ENCODE measurements around the gene STK35. TPM values are rescaled to one million over a fixed set of nuclear protein-coding genes. Genes with fewer than 3 reads are reported as not detected.
A peak's percentile ranks its signal among the peaks of the same experiment; 100 is the strongest.

STK35 gene
- polyA plus RNA-seq (2013, experiment 1 of 2): 19.5 TPM
- polyA plus RNA-seq (2013, experiment 2 of 2): 17.9 TPM

DNA sequence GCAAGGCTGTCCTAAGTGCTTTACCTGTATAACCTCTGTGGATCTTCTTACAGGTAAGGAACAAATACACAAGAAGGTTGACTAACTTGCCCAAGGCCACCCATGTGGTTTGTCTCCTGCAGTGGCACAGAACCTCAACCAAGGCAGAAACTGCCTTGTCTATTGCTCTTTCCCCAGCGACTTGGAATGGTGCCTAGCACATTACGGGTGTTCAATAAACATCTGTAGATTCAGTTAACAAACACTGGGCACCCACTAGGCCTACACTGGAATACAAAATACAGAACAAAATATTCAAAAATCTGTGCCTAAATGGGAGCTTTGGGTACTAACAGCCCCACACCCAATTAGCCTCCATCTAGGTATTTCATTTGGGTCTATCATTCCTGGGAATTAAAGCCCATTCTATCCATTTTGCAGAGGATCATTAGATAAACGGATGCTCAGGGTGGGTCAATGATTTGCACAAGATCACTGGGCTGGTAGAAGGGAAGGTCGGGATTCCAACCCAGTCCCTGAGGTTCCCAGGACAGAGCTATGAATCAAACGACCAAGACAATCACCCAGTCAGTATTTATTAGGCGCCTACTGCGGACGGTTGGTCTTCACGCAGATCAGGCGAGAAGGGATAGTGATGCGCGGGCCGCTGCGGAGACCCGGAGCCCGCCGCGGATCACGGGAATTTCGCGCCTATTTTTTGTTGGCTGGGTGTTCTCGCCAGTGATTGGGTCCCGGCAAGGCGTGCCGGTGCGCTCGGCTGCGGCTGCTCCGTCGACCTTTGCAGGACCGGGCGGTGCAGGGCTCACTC, at the start of gene STK35:
TSS of gene STK35 (plus strand) at position 771 of the 808 bp plus-strand sequence. CDS start 55 bp downstream, outside the sequence.
- H3K9me3 ChIP-seq (ENCODE audit: insufficient read depth, low read depth, low read length): no peaks in the 10 kb centered on the region
- H3K36me3 ChIP-seq (ENCODE audit: insufficient read depth, low read length): peaks cover 15% of the 10 kb centered on the region
- H3K9ac ChIP-seq (ENCODE audit: low read depth, low read length): peak within 1 kb of the TSS; percentile 100
- H3K27ac ChIP-seq (ENCODE audit: low read depth, low read length): peak within 1 kb of the TSS; percentile 100
- no peaks in the 10 kb centered on the region for H3K27me3 ChIP-seq (ENCODE audit: insufficient read depth, low read length)
- WGBS: 3% methylated on average over 32 of the region's 32 CpGs
- H3K4me3 ChIP-seq (ENCODE audit: low read length): peak within 1 kb of the TSS; percentile 88
- peaks cover 26% of the 10 kb centered on the region for H3K4me1 ChIP-seq (ENCODE audit: insufficient read depth, low read length)

DNA sequence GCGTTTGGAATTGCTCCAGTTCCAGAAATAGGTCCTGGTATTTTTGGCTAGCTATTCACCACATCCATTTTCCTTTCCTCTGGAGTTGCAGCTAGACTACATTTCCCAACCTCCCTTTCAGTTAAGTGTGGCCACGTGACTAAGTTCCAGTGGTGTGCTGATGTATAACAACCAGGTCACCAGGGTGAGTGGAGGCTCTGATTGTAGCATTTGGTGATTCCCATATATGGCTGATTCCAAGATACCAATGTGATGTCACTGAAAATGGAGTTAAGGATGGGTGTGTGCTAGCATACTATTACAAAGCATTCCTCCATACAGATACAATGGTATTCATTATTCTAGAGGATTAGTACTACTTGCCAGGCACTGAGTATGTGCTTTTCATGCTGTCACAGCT, 49.7 kb upstream of the STK35 start:
- Histone ChIP-seq H3K9me3 (ENCODE audit: insufficient read depth, low read depth, low read length) (0 out of 2 replicates have a peak, but pooled peaks cover 5% of the 10 kb centered on the region), H3K4me1 (ENCODE audit: insufficient read depth, low read length) (no peaks in the 10 kb centered on the region), H3K9ac (ENCODE audit: low read depth, low read length) (no peak overlapping the region), H3K4me3 (ENCODE audit: low read length) (no peak overlapping the region), H3K27me3 (ENCODE audit: insufficient read depth, low read length) (no peaks in the 10 kb centered on the region), H3K36me3 (ENCODE audit: insufficient read depth, low read length) (no peaks in the 10 kb centered on the region), H3K27ac (ENCODE audit: low read depth, low read length) (no peak overlapping the region)
- WGBS: 75% methylated on average over 2 of the region's 2 CpGs

DNA sequence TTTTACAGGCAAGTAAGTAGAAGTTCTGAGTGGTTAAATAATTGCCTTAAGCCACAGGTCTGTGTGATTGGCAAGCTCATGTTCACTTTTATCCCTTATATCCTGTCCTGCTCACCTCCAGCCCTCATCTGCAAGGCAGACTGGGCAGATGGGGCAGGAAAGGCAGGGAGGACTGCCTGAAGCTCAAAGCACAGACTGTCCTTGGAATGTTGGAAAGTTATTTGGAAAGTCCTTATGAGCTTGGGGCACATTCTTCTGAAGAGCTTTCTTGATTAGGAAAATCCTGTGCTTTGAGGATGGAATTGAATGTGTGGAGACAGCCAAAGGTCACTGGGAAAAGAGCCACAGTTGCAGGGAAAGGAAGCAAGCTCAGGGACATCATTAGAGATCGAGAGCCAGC, 48.9 kb upstream of the STK35 start:
- no peaks in the 10 kb centered on the region for H3K4me1 ChIP-seq (ENCODE audit: insufficient read depth, low read length)
- H3K36me3 ChIP-seq (ENCODE audit: insufficient read depth, low read length): no peaks in the 10 kb centered on the region
- H3K27me3 ChIP-seq (ENCODE audit: insufficient read depth, low read length): no peaks in the 10 kb centered on the region
- 0 out of 2 replicates have a peak, but pooled peaks cover 5% of the 10 kb centered on the region for H3K9me3 ChIP-seq (ENCODE audit: insufficient read depth, low read depth, low read length)
- no peak overlapping the region for H3K27ac ChIP-seq (ENCODE audit: low read depth, low read length)
- no peak overlapping the region for H3K9ac ChIP-seq (ENCODE audit: low read depth, low read length)
- WGBS: 87% methylated on average over 1 of the region's 1 CpG
- no peak overlapping the region for H3K4me3 ChIP-seq (ENCODE audit: low read length)

DNA sequence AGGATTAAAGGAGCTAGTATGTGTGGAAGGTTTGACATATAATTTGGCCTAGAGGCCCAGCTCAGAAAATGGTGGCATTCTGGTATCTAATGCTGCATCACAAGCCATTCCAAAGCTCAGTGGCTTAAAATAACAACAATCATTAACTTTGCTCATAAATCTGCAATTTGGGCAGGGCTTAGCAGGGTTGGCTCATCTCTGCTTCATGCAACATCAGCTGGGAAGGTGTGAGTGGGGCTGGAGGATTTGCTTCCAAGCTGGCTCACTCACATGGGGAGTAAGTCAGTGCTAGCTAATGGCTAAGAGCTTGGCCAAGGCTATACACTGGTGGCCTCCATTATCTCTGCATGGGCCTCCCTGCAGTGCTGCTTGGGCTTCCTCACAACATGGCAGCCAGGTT, 48.0 kb upstream of the STK35 start:
- no peaks in the 10 kb centered on the region for H3K36me3 ChIP-seq (ENCODE audit: insufficient read depth, low read length)
- no peaks in the 10 kb centered on the region for H3K4me1 ChIP-seq (ENCODE audit: insufficient read depth, low read length)
- H3K9ac ChIP-seq (ENCODE audit: low read depth, low read length): no peak overlapping the region
- H3K9me3 ChIP-seq (ENCODE audit: insufficient read depth, low read depth, low read length): 0 out of 2 replicates have a peak, but pooled peaks cover 5% of the 10 kb centered on the region
- H3K4me3 ChIP-seq (ENCODE audit: low read length): no peak overlapping the region
- no peaks in the 10 kb centered on the region for H3K27me3 ChIP-seq (ENCODE audit: insufficient read depth, low read length)
- H3K27ac ChIP-seq (ENCODE audit: low read depth, low read length): no peak overlapping the region

DNA sequence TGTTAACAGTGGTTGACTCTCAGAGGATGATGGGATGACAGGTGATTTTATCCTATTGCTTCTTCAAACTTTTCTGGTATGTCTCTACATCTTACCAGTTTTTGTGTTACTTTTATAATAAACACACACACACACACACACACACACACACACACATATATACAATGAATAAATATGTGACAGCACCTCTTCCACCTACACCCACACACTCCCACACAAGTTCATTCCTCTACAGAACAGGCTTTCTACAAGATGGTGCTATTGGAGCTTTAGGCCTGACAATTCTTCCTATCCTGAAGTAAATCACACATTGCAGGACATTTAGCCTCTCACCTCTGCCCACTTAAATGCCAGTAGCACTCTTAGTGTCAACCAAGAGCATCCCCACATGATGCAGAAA, 46.7 kb upstream of the STK35 start:
- Histone ChIP-seq H3K36me3 (ENCODE audit: insufficient read depth, low read length) (no peaks in the 10 kb centered on the region), H3K4me1 (ENCODE audit: insufficient read depth, low read length) (no peaks in the 10 kb centered on the region), H3K27ac (ENCODE audit: low read depth, low read length) (no peak overlapping the region), H3K9ac (ENCODE audit: low read depth, low read length) (no peak overlapping the region), H3K4me3 (ENCODE audit: low read length) (no peak overlapping the region), H3K27me3 (ENCODE audit: insufficient read depth, low read length) (no peaks in the 10 kb centered on the region), H3K9me3 (ENCODE audit: insufficient read depth, low read depth, low read length) (0 out of 2 replicates have a peak, but pooled peaks cover 5% of the 10 kb centered on the region)

DNA sequence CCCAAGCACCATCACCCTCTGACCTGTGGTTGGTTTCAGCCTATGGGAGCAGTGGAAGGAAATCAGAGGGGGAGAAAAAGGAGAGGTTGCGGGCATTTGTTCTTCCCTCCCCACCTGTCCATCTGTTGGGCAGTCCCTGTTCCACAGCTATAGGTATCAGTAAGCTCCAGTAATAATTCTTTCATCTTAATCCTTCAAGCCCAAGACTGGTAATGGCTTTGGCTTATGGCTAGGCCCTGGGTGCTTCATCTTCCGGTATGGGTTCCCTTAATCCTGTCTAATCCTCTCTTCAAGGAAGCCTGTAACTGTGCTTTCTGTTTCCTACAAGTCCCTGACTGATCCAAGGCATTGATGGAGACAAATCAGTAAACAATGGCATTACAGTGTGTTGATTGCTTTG, 42.2 kb upstream of the STK35 start:
- no peak overlapping the region for H3K27ac ChIP-seq (ENCODE audit: low read depth, low read length)
- H3K9me3 ChIP-seq (ENCODE audit: insufficient read depth, low read depth, low read length): no peaks in the 10 kb centered on the region
- H3K4me1 ChIP-seq (ENCODE audit: insufficient read depth, low read length): no peaks in the 10 kb centered on the region
- H3K4me3 ChIP-seq (ENCODE audit: low read length): no peak overlapping the region
- H3K27me3 ChIP-seq (ENCODE audit: insufficient read depth, low read length): no peaks in the 10 kb centered on the region
- 80% methylated on average over 1 of the region's 2 CpGs for WGBS
- no peak overlapping the region for H3K9ac ChIP-seq (ENCODE audit: low read depth, low read length)
- H3K36me3 ChIP-seq (ENCODE audit: insufficient read depth, low read length): no peaks in the 10 kb centered on the region

DNA sequence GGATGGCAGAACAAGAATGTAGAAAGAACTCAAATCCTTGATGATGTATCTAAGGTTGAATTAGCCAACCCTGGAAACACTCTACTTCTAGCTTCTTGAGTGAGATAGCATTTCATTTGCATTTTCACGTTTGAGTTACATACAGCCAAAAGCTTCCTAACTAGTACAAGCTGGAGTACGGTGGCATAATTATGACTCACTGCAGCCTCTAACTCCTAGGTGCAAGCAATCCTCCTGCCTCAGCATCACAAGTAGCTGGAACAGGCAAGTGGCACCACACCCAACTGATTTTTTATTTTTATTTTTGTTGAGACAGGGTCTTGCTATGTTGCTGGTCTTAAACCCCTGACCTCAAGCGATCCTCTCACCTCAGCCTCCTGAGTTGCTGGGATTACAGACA, 36.5 kb upstream of the STK35 start:
- Histone ChIP-seq H3K36me3 (ENCODE audit: insufficient read depth, low read length) (no peaks in the 10 kb centered on the region), H3K27ac (ENCODE audit: low read depth, low read length) (no peak overlapping the region), H3K9ac (ENCODE audit: low read depth, low read length) (no peak overlapping the region), H3K27me3 (ENCODE audit: insufficient read depth, low read length) (0 out of 2 replicates have a peak, but pooled peaks cover 4% of the 10 kb centered on the region), H3K4me1 (ENCODE audit: insufficient read depth, low read length) (no peaks in the 10 kb centered on the region), H3K4me3 (ENCODE audit: low read length) (no peak overlapping the region), H3K9me3 (ENCODE audit: insufficient read depth, low read depth, low read length) (no peaks in the 10 kb centered on the region)
- WGBS: 68% methylated on average over 3 of the region's 3 CpGs

DNA sequence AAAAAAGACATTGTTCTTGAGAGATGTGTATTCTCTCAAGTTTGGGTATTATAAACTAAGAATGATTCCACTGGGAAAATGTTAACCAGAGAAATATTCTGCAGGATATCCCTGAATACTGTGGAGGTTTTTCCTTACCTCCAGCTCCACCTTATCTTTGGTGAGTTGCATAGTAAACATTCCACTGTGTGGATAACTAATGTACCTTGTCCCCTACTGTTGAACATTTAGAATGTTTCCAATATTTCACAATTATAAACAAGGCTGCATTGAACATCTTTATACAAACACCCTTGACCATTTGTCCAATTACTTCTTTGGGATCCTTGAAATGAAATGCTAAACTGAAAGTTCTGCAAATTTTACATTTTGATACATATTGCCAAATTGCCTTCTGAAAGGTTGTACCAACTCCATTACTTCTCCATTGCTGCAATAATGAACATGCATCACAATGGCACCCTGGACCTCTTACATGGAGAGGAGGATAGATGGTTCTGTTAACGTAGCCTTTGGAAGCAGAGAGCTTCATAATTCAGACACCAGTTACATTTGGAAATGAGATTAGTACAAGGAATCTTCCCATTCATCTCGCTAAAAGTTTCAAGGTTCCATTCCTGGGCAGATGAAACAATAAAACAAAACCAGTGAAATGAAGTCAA, 35.0 kb upstream of the STK35 start:
- Histone ChIP-seq H3K27ac (ENCODE audit: low read depth, low read length) (no peak overlapping the region), H3K9ac (ENCODE audit: low read depth, low read length) (no peak overlapping the region), H3K4me3 (ENCODE audit: low read length) (no peak overlapping the region), H3K4me1 (ENCODE audit: insufficient read depth, low read length) (no peaks in the 10 kb centered on the region), H3K27me3 (ENCODE audit: insufficient read depth, low read length) (0 out of 2 replicates have a peak, but pooled peaks cover 4% of the 10 kb centered on the region), H3K36me3 (ENCODE audit: insufficient read depth, low read length) (no peaks in the 10 kb centered on the region), H3K9me3 (ENCODE audit: insufficient read depth, low read depth, low read length) (no peaks in the 10 kb centered on the region)
- WGBS: 86% methylated on average over 2 of the region's 2 CpGs

DNA sequence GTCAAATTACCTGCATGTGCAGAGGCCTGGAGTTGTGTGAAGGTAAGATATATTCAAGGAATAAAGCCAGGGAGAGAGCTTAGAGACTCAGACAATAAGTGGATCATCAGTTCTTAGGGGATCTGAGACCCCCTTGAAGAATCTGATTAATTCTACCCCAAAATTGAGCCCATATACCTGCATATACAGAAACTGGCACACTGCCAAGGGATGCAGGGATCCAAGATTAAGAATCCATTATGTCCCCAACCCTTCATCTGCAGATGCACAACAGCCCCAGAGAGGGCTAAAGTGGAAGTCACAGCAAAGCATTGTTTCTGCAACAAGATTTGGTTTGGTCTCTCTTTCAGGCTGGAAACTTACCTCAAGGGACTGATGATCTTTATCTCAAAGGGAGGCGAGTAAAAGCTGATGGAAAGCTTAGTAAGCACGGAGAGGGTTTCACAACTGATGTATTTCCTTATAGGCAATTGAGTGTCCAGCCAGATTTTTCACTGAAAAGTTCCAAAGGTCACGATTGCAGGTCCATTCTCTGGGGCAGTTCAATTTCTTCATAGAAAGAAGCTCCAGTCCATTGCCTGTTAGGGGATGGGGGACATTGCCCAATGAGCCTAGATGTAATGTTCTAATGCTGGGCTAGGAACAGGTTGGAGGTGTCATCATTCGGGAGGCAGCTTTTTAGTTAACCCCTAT, 20.9 kb upstream of the STK35 start:
- Histone ChIP-seq H3K9me3 (ENCODE audit: insufficient read depth, low read depth, low read length) (no peaks in the 10 kb centered on the region), H3K9ac (ENCODE audit: low read depth, low read length) (no peak overlapping the region)
- WGBS: 88% methylated on average over 4 of the region's 4 CpGs

DNA sequence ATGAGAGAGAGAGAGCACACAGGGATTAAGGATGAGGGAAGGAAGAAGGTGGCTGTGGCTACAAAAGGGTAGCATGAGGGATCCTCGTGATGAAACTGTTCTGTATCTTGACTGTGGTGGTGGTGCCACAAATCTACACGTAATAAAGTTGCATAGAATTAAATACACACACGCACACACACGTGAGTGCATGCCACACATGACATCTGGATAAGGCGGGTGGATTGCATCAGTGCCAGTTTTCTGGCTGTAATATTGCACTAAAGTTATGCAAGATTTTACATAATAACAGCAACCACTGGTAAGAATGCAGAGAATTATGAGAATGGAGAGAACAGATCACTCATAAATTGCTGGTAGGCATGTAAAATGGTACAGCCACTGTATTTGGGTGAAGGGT, 16.9 kb upstream of the STK35 start:
- Histone ChIP-seq H3K36me3 (ENCODE audit: insufficient read depth, low read length) (no peaks in the 10 kb centered on the region), H3K4me1 (ENCODE audit: insufficient read depth, low read length) (peaks cover 20% of the 10 kb centered on the region), H3K27ac (ENCODE audit: low read depth, low read length) (no peak overlapping the region), H3K4me3 (ENCODE audit: low read length) (no peak overlapping the region), H3K9ac (ENCODE audit: low read depth, low read length) (no peak overlapping the region), H3K9me3 (ENCODE audit: insufficient read depth, low read depth, low read length) (no peaks in the 10 kb centered on the region), H3K27me3 (ENCODE audit: insufficient read depth, low read length) (no peaks in the 10 kb centered on the region)
- 97% methylated on average over 5 of the region's 5 CpGs for WGBS

More for the DNA sequence above, 20.9 kb upstream of the STK35 start:
- Histone ChIP-seq H3K36me3 (ENCODE audit: insufficient read depth, low read length) (no peaks in the 10 kb centered on the region), H3K4me1 (ENCODE audit: insufficient read depth, low read length) (no peaks in the 10 kb centered on the region), H3K4me3 (ENCODE audit: low read length) (no peak overlapping the region), H3K27ac (ENCODE audit: low read depth, low read length) (no peak overlapping the region), H3K27me3 (ENCODE audit: insufficient read depth, low read length) (no peaks in the 10 kb centered on the region)
